H9 (cell line): ENCODE results near the gene GRM1. TPM values are rescaled to one million over a fixed set of nuclear protein-coding genes. Genes with fewer than 3 reads are reported as not detected.

Experiments used
- DNase-seq: peaks from one replicate; pipeline ENCODE4 v3.0.0-alpha.2; 2017
- H2AFZ ChIP-seq: one replicate; pipeline ENCODE4 v1.6.1; 2013; ENCODE audit warnings: mild to moderate bottlenecking, low read length, control low read depth, moderate library complexity
- H2AK5ac ChIP-seq: 2 replicates; pipeline ENCODE4 v1.6.1; 2013; ENCODE audit warnings: low read length, control low read depth, mixed read lengths; ENCODE audit not compliant: insufficient read length
- H2BK120ac ChIP-seq: one replicate; pipeline ENCODE4 v1.6.1; 2013; ENCODE audit warnings: low read depth, mild to moderate bottlenecking, low read length, control low read depth, inconsistent platforms; ENCODE audit not compliant: poor library complexity, severe bottlenecking
- H2BK12ac ChIP-seq: 2 replicates; pipeline ENCODE4 v1.6.1; 2013; ENCODE audit warnings: low read length, control low read depth, mixed read lengths, low read depth; ENCODE audit not compliant: insufficient read length
- H2BK15ac ChIP-seq: 2 replicates; pipeline ENCODE4 v1.6.1; 2013; ENCODE audit warnings: low read depth, low read length, control low read depth
- H2BK20ac ChIP-seq: one replicate; pipeline ENCODE4 v1.6.1; 2013; ENCODE audit warnings: low read depth, mild to moderate bottlenecking, low read length, control low read depth, inconsistent platforms; ENCODE audit not compliant: poor library complexity, severe bottlenecking
- H2BK5ac ChIP-seq: 2 replicates; pipeline ENCODE4 v1.6.1; 2013; ENCODE audit warnings: low read length, control low read depth, mixed read lengths; ENCODE audit not compliant: insufficient read length
- H3K14ac ChIP-seq: 2 replicates; pipeline ENCODE4 v1.6.1; 2013; ENCODE audit warnings: low read length, control low read depth; ENCODE audit not compliant: insufficient read depth
- H3K18ac ChIP-seq: 2 replicates; pipeline ENCODE4 v1.6.1; 2013; ENCODE audit warnings: low read depth, mild to moderate bottlenecking, mixed read lengths, low read length, control low read depth; ENCODE audit not compliant: insufficient read length
- H3K23ac ChIP-seq: 2 replicates; pipeline ENCODE4 v1.6.1; 2013; ENCODE audit warnings: low read length, control low read depth, mixed read lengths, low read depth; ENCODE audit not compliant: insufficient read length
- H3K23me2 ChIP-seq: 2 replicates; pipeline ENCODE4 v1.6.1; 2013; ENCODE audit warnings: low read depth, mild to moderate bottlenecking, mixed read lengths, low read length, control low read depth; ENCODE audit not compliant: insufficient read length, poor library complexity, severe bottlenecking
- H3K27ac ChIP-seq: 2 replicates; pipeline ENCODE4 v1.5.1; 2013; ENCODE audit warnings: low read length, control low read depth, mixed read lengths, low read depth; ENCODE audit not compliant: insufficient read length
- H3K27me3 ChIP-seq: 2 replicates; pipeline ENCODE4 v1.6.1; 2013; ENCODE audit warnings: low read length, control low read depth, inconsistent platforms; ENCODE audit not compliant: insufficient read depth
- H3K4ac ChIP-seq: 2 replicates; pipeline ENCODE4 v1.6.1; 2013; ENCODE audit warnings: low read depth, mild to moderate bottlenecking, control low read depth, inconsistent platforms, low read length, moderate library complexity
- H3K4me1 ChIP-seq: 2 replicates; pipeline ENCODE4 v1.6.1; 2013; ENCODE audit warnings: low read length, control low read depth, inconsistent platforms; ENCODE audit not compliant: insufficient read depth
- H3K4me2 ChIP-seq: 2 replicates; pipeline ENCODE4 v1.6.1; 2013; ENCODE audit warnings: low read length, control low read depth, mixed read lengths; ENCODE audit not compliant: insufficient read length, insufficient read depth
- H3K56ac ChIP-seq: 2 replicates; pipeline ENCODE4 v1.6.1; 2013; ENCODE audit warnings: low read depth, mild to moderate bottlenecking, mixed read lengths, low read length, control low read depth; ENCODE audit not compliant: insufficient read length
- H3K79me1 ChIP-seq: 2 replicates; pipeline ENCODE4 v1.6.1; 2013; ENCODE audit warnings: low read depth, mild to moderate bottlenecking, moderate library complexity, low read length, control low read depth, inconsistent platforms; ENCODE audit not compliant: insufficient read depth, poor library complexity, severe bottlenecking
- H3K79me2 ChIP-seq: 2 replicates; pipeline ENCODE4 v1.6.1; 2013; ENCODE audit warnings: low read length, control low read depth, inconsistent platforms; ENCODE audit not compliant: insufficient read depth
- H3K9ac ChIP-seq: 2 replicates; pipeline ENCODE4 v1.6.1; 2013; ENCODE audit warnings: low read length, control low read depth, mixed read lengths; ENCODE audit not compliant: insufficient read length; ENCODE audit errors: extremely low read depth
- H3K9me3 ChIP-seq: one replicate; pipeline ENCODE4 v1.6.1; 2013; ENCODE audit warnings: low read depth, low read length, inconsistent platforms; ENCODE audit not compliant: control insufficient read depth
- H3T11ph ChIP-seq: one replicate; pipeline ENCODE4 v1.6.1; 2013; ENCODE audit warnings: mild to moderate bottlenecking, low read length, control low read depth, inconsistent platforms
- H4K20me1 ChIP-seq: one replicate; pipeline ENCODE4 v1.6.1; 2013; ENCODE audit not compliant: control insufficient read depth, insufficient read length, insufficient read depth
- H4K5ac ChIP-seq: 2 replicates; pipeline ENCODE4 v1.6.1; 2013; ENCODE audit warnings: low read depth, mild to moderate bottlenecking, mixed read lengths, low read length, control low read depth; ENCODE audit not compliant: insufficient read length
- H4K8ac ChIP-seq: replicated peaks from 2 replicates; pipeline ENCODE4 v1.6.1; 2013; ENCODE audit warnings: low read length, control low read depth, mixed read lengths, low read depth; ENCODE audit not compliant: insufficient read length
- H4K91ac ChIP-seq: 2 replicates; pipeline ENCODE4 v1.6.1; 2013; ENCODE audit warnings: low read depth, mild to moderate bottlenecking, moderate library complexity, mixed read lengths, low read length, control low read depth; ENCODE audit not compliant: insufficient read length
- H3K27ac Mint-ChIP-seq, 3 experiments: 2 replicates in 2 of 3; 3 replicates in 1 of 3; pipeline ENCODE4 v1.8.0; 2020 to 2021; ENCODE audit warnings: mixed read lengths in 3 of 3, mild to moderate bottlenecking in 1 of 3, moderate library complexity in 1 of 3
- H3K27me3 Mint-ChIP-seq: 2 replicates; pipeline ENCODE4 v1.8.0; 2021; ENCODE audit warnings: low read depth, mild to moderate bottlenecking, moderate library complexity, mixed read lengths
- H3K36me3 Mint-ChIP-seq, 3 experiments: 2 replicates in 2 of 3; 3 replicates in 1 of 3; pipeline ENCODE4 v1.8.0; 2020 to 2021; ENCODE audit warnings: low read depth in 3 of 3, mixed read lengths in 3 of 3; ENCODE audit not compliant: insufficient read depth in 1 of 3
- H3K4me1 Mint-ChIP-seq, 2 experiments: 2 replicates each; pipeline ENCODE4 v1.8.0; 2020; ENCODE audit warnings: mixed read lengths in 2 of 2
- H3K4me3 Mint-ChIP-seq, 2 experiments: 2 replicates in 1 of 2; 3 replicates in 1 of 2; pipeline ENCODE4 v1.8.0; 2020 to 2021; ENCODE audit warnings: mild to moderate bottlenecking in 2 of 2, mixed read lengths in 2 of 2, moderate library complexity in 1 of 2
- H3K9me3 Mint-ChIP-seq, 2 experiments: 2 replicates in 1 of 2; 3 replicates in 1 of 2; pipeline ENCODE4 v1.8.0; 2020; ENCODE audit warnings: mild to moderate bottlenecking in 2 of 2, mixed read lengths in 2 of 2, moderate library complexity in 1 of 2
- WGBS: extraction: QIAGEN DNeasy Blood & Tissue Kit; methylation state at CpG from one replicate; pipeline ENCODE4 v1.1.7; 2013; ENCODE audit warnings: missing lambda C conversion rate, low lambda C conversion rate, mixed read lengths; ENCODE audit not compliant: insufficient read length; ENCODE audit errors: extremely low coverage; 5-methylcytosine and 5-hydroxymethylcytosine counted together
- total RNA-seq: library from RNA; stranded (reverse); gene quantifications from 2 replicates; pipeline ENCODE4 v1.2.1, GENCODE V29; 2021
- TF ChIP-seq, protein P1 (sequence below): fragments of 200-600 bp; sonication (generic); conservative IDR thresholded peaks from 3 replicates; pipeline ENCODE4 v1.8.0; 2021; ENCODE audit warnings: antibody characterized with exemption, mild to moderate bottlenecking

Gene GRM1
- total RNA-seq, 1 experiment from 2014 or later: 0.39 TPM

DNA sequence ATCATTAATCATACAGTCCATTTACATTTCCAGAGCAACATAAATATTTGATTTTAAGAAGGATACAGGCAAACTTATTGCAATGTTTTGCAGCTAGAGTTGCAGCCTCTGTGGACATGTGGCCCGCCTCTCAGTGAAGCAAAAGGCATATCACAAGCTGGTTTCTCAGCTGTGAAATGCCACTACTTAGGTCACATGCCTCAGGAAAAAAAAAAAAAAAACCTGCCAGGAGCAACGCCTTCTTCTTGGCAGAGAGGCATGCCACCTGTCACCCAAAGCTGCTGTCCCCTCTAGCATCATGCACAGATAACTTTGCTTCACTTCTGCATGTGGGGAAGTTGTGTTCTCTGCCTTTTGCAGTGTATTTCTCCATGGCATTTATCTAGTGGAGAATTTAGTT is 18.5 kb downstream of the GRM1 start:
- Mint-ChIP-seq H3K4me1 (no peaks in the 10 kb centered on the region), H3K27me3 (no peaks in the 10 kb centered on the region), H3K27ac (no peak overlapping the region), H3K36me3 (no peaks in the 10 kb centered on the region), H3K9me3 (no peaks in the 10 kb centered on the region), H3K4me3 (no peak overlapping the region)
- no peak overlapping the region for H4K8ac ChIP-seq
- H2BK15ac ChIP-seq: no peak overlapping the region
- H3K27ac ChIP-seq: no peak overlapping the region
- H2BK20ac ChIP-seq: no peak overlapping the region
- no peak overlapping the region for H4K5ac ChIP-seq
- no peak overlapping the region for H3K56ac ChIP-seq
- TF ChIP-seq, protein P1, sequence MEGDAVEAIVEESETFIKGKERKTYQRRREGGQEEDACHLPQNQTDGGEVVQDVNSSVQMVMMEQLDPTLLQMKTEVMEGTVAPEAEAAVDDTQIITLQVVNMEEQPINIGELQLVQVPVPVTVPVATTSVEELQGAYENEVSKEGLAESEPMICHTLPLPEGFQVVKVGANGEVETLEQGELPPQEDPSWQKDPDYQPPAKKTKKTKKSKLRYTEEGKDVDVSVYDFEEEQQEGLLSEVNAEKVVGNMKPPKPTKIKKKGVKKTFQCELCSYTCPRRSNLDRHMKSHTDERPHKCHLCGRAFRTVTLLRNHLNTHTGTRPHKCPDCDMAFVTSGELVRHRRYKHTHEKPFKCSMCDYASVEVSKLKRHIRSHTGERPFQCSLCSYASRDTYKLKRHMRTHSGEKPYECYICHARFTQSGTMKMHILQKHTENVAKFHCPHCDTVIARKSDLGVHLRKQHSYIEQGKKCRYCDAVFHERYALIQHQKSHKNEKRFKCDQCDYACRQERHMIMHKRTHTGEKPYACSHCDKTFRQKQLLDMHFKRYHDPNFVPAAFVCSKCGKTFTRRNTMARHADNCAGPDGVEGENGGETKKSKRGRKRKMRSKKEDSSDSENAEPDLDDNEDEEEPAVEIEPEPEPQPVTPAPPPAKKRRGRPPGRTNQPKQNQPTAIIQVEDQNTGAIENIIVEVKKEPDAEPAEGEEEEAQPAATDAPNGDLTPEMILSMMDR: no peak
- H3K4ac ChIP-seq: no peak overlapping the region
- H3K23ac ChIP-seq: no peak overlapping the region
- no peaks in the 10 kb centered on the region for H3K79me2 ChIP-seq
- H2BK12ac ChIP-seq: no peak overlapping the region
- no peak overlapping the region for H2BK5ac ChIP-seq
- H3K23me2 ChIP-seq: no peaks in the 10 kb centered on the region
- no peak for DNase-seq
- H3K9ac ChIP-seq: no peak overlapping the region
- H3K14ac ChIP-seq: no peak overlapping the region
- H4K91ac ChIP-seq: no peak overlapping the region
- H3K79me1 ChIP-seq: no peaks in the 10 kb centered on the region
- H2AFZ ChIP-seq: no peak overlapping the region
- no peaks in the 10 kb centered on the region for H3K9me3 ChIP-seq
- H3K4me2 ChIP-seq: no peak overlapping the region
- no peaks in the 10 kb centered on the region for H3K27me3 ChIP-seq
- H4K20me1 ChIP-seq: no peaks in the 10 kb centered on the region
- no peak overlapping the region for H2AK5ac ChIP-seq
- no CpG with 5 or more reads among the region's 2 CpGs for WGBS
- H3K4me1 ChIP-seq: no peaks in the 10 kb centered on the region
- H3K18ac ChIP-seq: no peak overlapping the region
- H3T11ph ChIP-seq: no peak overlapping the region
- H2BK120ac ChIP-seq: no peak overlapping the region
